ENCODE results near the gene ZNF879.
A peak's percentile ranks its signal among the peaks of the same experiment; 100 is the strongest.

ZNF879 gene

GRCh38 chr5:179023528-179024189 is at the start of gene ZNF879:
TSS of gene ZNF879 (plus strand) at chr5:179023804. CDS start at chr5:179025005, 1,201 bp downstream.
- DNase-seq = peak; percentile 64 to 96 (median 88)

- no peak for DNase-seq
Observed at GRCh38 chr5:178981381-178981780, 42.2 kb upstream of the ZNF879 start.

- no peak for DNase-seq
Observed at GRCh38 chr5:178982941-178983340, 40.7 kb upstream of the ZNF879 start.

GRCh38 chr5:178983728-178984127 is 39.9 kb upstream of the ZNF879 start:
- no peak for DNase-seq

- DNase-seq = no peak
Observed at GRCh38 chr5:178984145-178985072, 39.2 kb upstream of the ZNF879 start.

- DNase-seq = no peak
Observed at GRCh38 chr5:178986326-178986960, 37.2 kb upstream of the ZNF879 start.

GRCh38 chr5:178988436-178989220 is 35.0 kb upstream of the ZNF879 start:
- DNase-seq = no peak

- DNase-seq = no peak
Observed at GRCh38 chr5:178989311-178989710, 34.3 kb upstream of the ZNF879 start.

GRCh38 chr5:178990491-178990890 is 33.1 kb upstream of the ZNF879 start:
- DNase-seq = no peak

- DNase-seq = no peak
Observed at GRCh38 chr5:178991190-178992145, 32.1 kb upstream of the ZNF879 start.

- DNase-seq = no peak
Observed at GRCh38 chr5:178992291-178992895, 31.2 kb upstream of the ZNF879 start.

GRCh38 chr5:178993236-178993765 is 30.3 kb upstream of the ZNF879 start:
- no peak for DNase-seq

- no peak for DNase-seq
Observed at GRCh38 chr5:178993955-178994579, 29.5 kb upstream of the ZNF879 start.

- DNase-seq = no peak
Observed at GRCh38 chr5:178994580-178995340, 28.8 kb upstream of the ZNF879 start, which contains the start of gene GRM6. TSS of gene GRM6 (minus strand) at chr5:178995320. CDS start at chr5:178994944, 376 bp downstream.

- DNase-seq = no peak
Observed at GRCh38 chr5:178995341-178995690, 28.3 kb upstream of the ZNF879 start.

GRCh38 chr5:178996156-178996555 is 27.4 kb upstream of the ZNF879 start:
- no peak for DNase-seq

GRCh38 chr5:178997191-178997590 is 26.4 kb upstream of the ZNF879 start:
- DNase-seq = no peak

- DNase-seq = no peak
Observed at GRCh38 chr5:178998441-178998840, 25.2 kb upstream of the ZNF879 start.
